HCEC 1CT (cell line): ENCODE data around the gene LRRC4C.

Source experiments
- DNase-seq: peaks from one replicate; pipeline ENCODE4 v3.0.0-alpha.2; 2017

LRRC4C gene

GRCh38 chr11:41246399-41246745 lies 213.1 kb downstream of the LRRC4C start:
- no peak for DNase-seq

GRCh38 chr11:41245704-41246398 lies 213.6 kb downstream of the LRRC4C start:
- no peak for DNase-seq

DNA sequence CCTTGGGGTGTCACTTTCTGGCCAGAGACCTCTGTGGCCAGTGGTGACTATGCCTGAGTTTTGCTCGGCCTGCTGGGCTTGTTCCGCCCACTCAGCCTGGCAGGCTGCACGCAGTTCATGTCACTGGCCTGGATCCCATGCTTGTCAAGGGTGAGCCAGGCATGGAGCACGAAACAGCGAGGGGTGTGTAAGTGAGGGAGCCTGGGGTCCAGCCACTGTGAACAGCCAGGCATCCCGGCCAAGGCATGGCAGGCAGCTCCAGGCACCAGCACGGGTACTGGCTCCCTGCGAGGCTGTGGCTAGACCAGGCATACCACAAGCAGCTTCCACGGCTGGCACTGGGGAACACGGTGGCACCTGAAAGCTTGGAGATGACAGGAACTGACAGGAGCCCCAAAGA lies 214.3 kb downstream of the LRRC4C start:
- DNase-seq = no peak

- no peak for DNase-seq
Measured at GRCh38 chr11:41237382-41237781, 222.1 kb downstream of the LRRC4C start.

DNA sequence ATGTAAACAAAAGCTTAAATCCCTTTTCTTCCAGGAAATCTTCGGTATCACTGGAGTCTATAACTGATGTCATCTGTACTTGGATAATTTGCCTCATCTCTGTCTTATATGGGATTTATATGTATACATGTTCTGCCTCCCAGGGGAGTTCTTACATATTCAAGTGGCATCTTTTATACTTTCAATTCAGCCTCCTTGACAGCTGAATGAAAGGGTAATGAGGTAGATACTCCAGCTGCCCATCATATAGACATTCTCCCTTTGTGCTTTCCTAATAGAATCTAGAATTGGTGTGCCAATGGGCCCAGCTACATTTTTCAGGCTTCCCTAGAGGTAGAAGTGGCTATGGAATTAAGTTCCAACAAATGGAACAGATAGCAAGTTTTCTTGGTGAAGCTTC lies 223.8 kb downstream of the LRRC4C start:
- DNase-seq = no peak

- DNase-seq = no peak
Measured at GRCh38 chr11:41225856-41226633, 233.4 kb downstream of the LRRC4C start.

- no peak for DNase-seq
Measured at GRCh38 chr11:41222236-41222635, 237.2 kb downstream of the LRRC4C start.

DNA sequence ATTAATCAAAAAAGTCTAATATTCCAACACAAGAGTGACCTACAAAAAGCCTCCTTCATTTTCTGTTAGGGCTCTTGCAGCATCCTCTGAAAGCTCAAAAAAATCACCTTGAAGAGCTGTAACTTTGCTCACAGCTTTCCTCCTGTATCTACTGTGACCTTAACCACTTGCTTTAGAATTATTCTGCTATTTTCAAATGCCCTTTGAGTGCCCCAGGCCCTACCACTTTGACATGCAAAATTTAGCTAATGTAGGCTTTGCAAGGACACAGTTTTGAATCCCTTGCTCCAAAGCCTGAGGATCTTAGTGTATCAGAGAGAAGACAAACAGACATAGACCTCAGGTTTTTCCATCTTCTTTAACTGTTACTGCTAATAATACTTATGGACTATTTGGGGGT lies 253.1 kb downstream of the LRRC4C start:
- DNase-seq = no peak

- DNase-seq = peak; percentile 1
Measured at GRCh38 chr11:41201156-41201555, 258.3 kb downstream of the LRRC4C start.

- no peak for DNase-seq
Measured at GRCh38 chr11:41190437-41191082, 268.9 kb downstream of the LRRC4C start.

DNA sequence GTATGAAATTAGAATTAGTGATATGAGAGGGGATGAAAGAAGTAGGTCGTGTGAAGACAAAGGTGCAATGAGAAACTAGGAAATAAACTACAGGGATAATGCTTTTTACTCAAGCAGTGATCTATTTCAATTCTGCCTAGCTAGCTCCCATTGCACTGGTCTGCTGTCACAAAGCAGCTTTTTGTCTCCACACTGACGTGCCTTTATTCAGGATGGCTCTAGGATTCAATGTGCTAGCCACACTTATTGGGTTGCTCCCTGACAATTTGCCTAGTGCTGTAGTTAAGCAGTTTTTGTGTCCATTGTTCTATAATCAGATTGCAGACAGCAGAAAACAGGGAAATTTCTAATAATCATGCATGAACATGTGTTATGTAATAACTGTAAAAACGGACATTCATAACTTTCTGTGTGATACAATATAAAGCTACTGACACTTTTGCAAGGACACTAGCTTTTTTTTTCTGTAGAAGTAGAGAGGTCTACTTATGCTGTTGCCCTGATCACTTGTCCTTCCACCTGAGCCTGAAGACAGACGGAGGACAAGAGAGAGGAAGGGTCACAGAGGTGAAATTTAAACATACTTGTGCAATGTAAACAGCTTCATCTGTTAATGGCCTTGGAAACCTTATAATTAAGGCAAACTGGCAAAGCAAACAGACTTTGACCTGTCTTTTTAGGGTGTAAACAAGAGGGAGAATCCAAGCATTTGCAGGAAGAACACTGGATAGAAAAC lies 269.6 kb downstream of the LRRC4C start:
- DNase-seq = no peak

GRCh38 chr11:41177791-41178190 lies 281.7 kb downstream of the LRRC4C start:
- no peak for DNase-seq

- no peak for DNase-seq
Measured at GRCh38 chr11:41175304-41175972, 284.0 kb downstream of the LRRC4C start.

- DNase-seq = no peak
Measured at GRCh38 chr11:41146326-41146725, 313.1 kb downstream of the LRRC4C start.

DNA sequence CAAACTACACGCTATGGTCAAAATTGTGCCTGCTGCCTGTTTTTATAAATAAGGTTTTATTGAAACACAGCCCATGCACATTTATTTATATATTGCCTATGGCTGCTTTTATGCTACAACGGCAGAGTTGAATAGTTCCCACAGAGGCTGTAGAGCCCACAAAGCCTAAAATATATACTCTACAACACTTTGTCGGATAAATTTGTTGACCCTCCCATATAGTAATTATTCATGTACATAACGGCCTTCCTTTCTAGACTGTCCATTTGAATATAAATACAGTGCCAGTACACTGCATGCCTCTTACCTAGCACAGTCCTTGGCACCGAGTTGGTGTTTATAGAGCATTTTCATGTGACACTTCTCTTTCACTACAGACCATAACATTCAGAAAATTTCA lies 314.0 kb downstream of the LRRC4C start:
- DNase-seq = no peak

DNA sequence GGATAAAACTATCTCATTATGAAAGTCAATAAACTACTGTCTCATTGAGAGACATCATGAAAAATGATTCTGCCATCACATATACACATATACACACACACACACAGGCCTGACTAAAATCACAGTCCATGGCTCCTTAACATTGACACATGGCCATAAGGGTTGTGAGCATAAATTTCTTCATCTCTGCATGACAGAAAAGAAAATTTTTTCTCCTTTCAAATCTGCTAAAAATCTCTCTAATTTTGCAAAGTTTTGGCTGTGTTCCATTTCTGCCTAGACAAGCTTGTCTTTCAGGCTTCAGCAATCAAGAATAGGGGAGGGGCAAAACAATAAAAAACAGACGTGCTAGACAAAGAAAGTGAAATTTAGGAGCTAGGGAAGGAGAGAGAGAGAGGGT lies 324.5 kb downstream of the LRRC4C start:
- DNase-seq = no peak

GRCh38 chr11:41133023-41133422 lies 326.4 kb downstream of the LRRC4C start:
- no peak for DNase-seq

DNA sequence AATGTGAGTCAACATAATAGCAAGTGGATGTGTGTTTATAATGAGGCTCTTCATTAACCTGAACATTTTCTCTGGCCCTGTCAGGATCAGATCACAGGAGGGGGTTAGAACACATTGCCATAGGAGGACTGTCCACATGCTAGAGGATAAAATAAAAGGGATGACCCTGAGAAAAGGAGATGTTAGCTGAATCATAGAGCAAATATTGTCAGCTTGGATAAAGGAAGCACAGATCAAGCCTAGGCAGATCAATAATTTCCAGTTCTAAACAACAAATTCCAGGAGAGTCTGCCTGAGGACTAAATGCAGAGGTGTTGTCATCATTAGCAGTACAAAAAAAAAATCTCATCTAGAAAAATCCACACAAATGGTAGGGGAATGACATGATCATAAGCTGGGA lies 337.9 kb downstream of the LRRC4C start:
- no peak for DNase-seq

- no peak for DNase-seq
Measured at GRCh38 chr11:41119484-41119883, 340.0 kb downstream of the LRRC4C start.

DNA sequence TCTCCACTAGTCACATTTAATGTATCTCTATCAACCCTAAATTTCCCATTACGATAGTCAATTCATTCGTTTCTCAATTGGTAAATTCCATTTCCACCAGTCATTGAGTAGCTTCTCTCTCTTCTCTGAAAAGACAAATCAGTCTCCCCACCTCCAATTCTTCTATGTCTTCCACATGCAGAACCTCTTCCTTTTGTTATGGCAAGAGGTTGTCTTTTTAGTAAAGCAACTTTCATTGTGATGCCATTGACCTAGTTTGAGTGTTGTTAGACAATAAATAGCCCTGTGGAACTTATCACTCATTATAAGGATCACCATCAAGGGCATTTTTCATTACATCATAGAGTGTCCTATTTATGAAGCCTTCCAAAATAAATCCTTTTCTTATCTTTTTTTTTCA lies 340.9 kb downstream of the LRRC4C start:
- DNase-seq = no peak

DNA sequence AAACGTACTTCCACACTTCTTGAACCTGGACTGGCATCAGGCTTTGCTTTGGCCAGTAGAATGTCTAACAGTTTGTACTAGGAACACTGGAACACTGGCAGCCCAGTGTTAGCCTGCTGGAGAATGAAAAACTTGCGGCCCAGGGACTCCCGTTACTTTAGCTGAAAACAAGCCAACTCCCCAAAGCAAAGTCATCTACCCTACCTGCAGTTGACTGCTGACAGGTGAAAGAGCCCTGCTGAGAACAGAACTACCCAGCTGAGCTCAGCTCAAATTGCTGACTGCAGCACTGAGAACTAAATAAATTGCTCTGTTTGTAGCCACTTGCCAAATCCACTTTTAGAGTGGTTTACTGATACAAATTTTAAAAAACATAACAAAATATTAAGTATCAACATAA lies 342.5 kb downstream of the LRRC4C start:
- DNase-seq = no peak

GRCh38 chr11:41115066-41115465 lies 344.4 kb downstream of the LRRC4C start:
- DNase-seq = no peak

DNA sequence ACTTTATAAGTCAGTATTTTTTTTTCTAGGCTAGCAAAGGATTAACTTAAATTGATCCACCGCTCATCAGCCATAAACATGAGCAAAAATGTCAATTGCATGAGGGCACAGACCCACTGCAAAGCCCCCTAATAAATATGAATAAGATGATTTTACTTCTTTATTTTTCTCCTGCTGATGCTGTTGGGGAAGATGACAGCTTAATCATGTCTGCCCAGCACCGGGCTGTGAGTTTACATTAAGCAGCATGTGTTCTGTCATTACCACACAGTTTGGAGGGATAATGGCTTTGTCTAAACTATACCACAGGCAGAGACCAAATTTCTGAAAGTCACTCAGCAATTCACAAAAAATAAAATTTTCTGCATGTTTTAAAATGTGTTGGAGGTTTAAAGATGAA lies 346.3 kb downstream of the LRRC4C start:
- DNase-seq = no peak
